T-helper 1 cell treated with Interleukin-12 subunit alpha and Interleukin-12 subunit beta and Interleukin-4 antibody, amounts not matched to agents 30 μg/mL and 1 μg/mL, for 36 hours (primary cell): ENCODE results near the gene ZNF19.

Experiments used
- H3K27ac Mint-ChIP-seq: one replicate; pipeline ENCODE4 v1.8.0; 2021; ENCODE audit warnings: mild to moderate bottlenecking, mixed read lengths
- H3K27me3 Mint-ChIP-seq: one replicate; pipeline ENCODE4 v1.8.0; 2021; ENCODE audit warnings: low read depth, mixed read lengths
- H3K36me3 Mint-ChIP-seq: one replicate; pipeline ENCODE4 v1.8.0; 2021; ENCODE audit warnings: low read depth, mixed read lengths
- H3K4me1 Mint-ChIP-seq: one replicate; pipeline ENCODE4 v1.8.0; 2021; ENCODE audit warnings: low read depth, mixed read lengths
- H3K4me3 Mint-ChIP-seq: one replicate; pipeline ENCODE4 v1.8.0; 2021; ENCODE audit warnings: mild to moderate bottlenecking, moderate library complexity, mixed read lengths
- H3K9me3 Mint-ChIP-seq: one replicate; pipeline ENCODE4 v1.8.0; 2021; ENCODE audit warnings: mixed read lengths

ZNF19 gene

GRCh38 chr16:71441348-71442050 lies 47.6 kb downstream of the ZNF19 start:
- H3K4me1 Mint-ChIP-seq: no peaks in the 10 kb centered on the region
- H3K36me3 Mint-ChIP-seq: peaks cover 3% of the 10 kb centered on the region
- H3K27ac Mint-ChIP-seq: no peak overlapping the region
- no peak overlapping the region for H3K4me3 Mint-ChIP-seq
- H3K9me3 Mint-ChIP-seq: peaks cover 22% of the 10 kb centered on the region
- no peaks in the 10 kb centered on the region for H3K27me3 Mint-ChIP-seq

- Mint-ChIP-seq H3K27ac (no peak overlapping the region), H3K4me3 (no peak overlapping the region), H3K4me1 (no peaks in the 10 kb centered on the region), H3K9me3 (peaks cover 19% of the 10 kb centered on the region), H3K36me3 (peaks cover 3% of the 10 kb centered on the region), H3K27me3 (no peaks in the 10 kb centered on the region)
Observed at GRCh38 chr16:71440669-71441347, 48.3 kb downstream of the ZNF19 start.

- Mint-ChIP-seq H3K27ac (no peak overlapping the region), H3K27me3 (no peaks in the 10 kb centered on the region), H3K36me3 (peaks cover 3% of the 10 kb centered on the region), H3K9me3 (peaks cover 9% of the 10 kb centered on the region), H3K4me1 (no peaks in the 10 kb centered on the region), H3K4me3 (no peak overlapping the region)
Observed at GRCh38 chr16:71439523-71439922, 49.6 kb downstream of the ZNF19 start.

- Mint-ChIP-seq H3K36me3 (no peaks in the 10 kb centered on the region), H3K4me3 (no peak overlapping the region), H3K27me3 (no peaks in the 10 kb centered on the region), H3K9me3 (no peaks in the 10 kb centered on the region), H3K4me1 (no peaks in the 10 kb centered on the region), H3K27ac (no peak overlapping the region)
Observed at GRCh38 chr16:71436473-71436872, 52.7 kb downstream of the ZNF19 start.

- Mint-ChIP-seq H3K36me3 (no peaks in the 10 kb centered on the region), H3K27me3 (no peaks in the 10 kb centered on the region), H3K4me3 (no peak overlapping the region), H3K9me3 (no peaks in the 10 kb centered on the region), H3K27ac (no peak overlapping the region), H3K4me1 (no peaks in the 10 kb centered on the region)
Observed at GRCh38 chr16:71432906-71433305, 56.2 kb downstream of the ZNF19 start.

- H3K36me3 Mint-ChIP-seq: no peaks in the 10 kb centered on the region
- no peak overlapping the region for H3K4me3 Mint-ChIP-seq
- H3K27me3 Mint-ChIP-seq: peaks cover 4% of the 10 kb centered on the region
- H3K27ac Mint-ChIP-seq: no peak overlapping the region
- H3K9me3 Mint-ChIP-seq: no peaks in the 10 kb centered on the region
- H3K4me1 Mint-ChIP-seq: no peaks in the 10 kb centered on the region
Observed at GRCh38 chr16:71431991-71432390, 57.1 kb downstream of the ZNF19 start.

GRCh38 chr16:71431176-71431575 lies 57.9 kb downstream of the ZNF19 start:
- Mint-ChIP-seq H3K27me3 (peaks cover 12% of the 10 kb centered on the region), H3K4me1 (peaks cover 3% of the 10 kb centered on the region), H3K27ac (no peak overlapping the region)

GRCh38 chr16:71430744-71431143 lies 58.4 kb downstream of the ZNF19 start:
- Mint-ChIP-seq H3K4me3 (no peak overlapping the region), H3K27me3 (peaks cover 16% of the 10 kb centered on the region), H3K9me3 (no peaks in the 10 kb centered on the region), H3K36me3 (no peaks in the 10 kb centered on the region), H3K4me1 (peaks cover 3% of the 10 kb centered on the region), H3K27ac (no peak overlapping the region)

More at GRCh38 chr16:71431176-71431575, 57.9 kb downstream of the ZNF19 start:
- no peaks in the 10 kb centered on the region for H3K9me3 Mint-ChIP-seq
- H3K36me3 Mint-ChIP-seq: no peaks in the 10 kb centered on the region
- no peak overlapping the region for H3K4me3 Mint-ChIP-seq

- H3K4me3 Mint-ChIP-seq: no peak overlapping the region
- peaks cover 3% of the 10 kb centered on the region for H3K4me1 Mint-ChIP-seq
- no peaks in the 10 kb centered on the region for H3K36me3 Mint-ChIP-seq
- H3K9me3 Mint-ChIP-seq: no peaks in the 10 kb centered on the region
- H3K27ac Mint-ChIP-seq: no peak overlapping the region
- peaks cover 26% of the 10 kb centered on the region for H3K27me3 Mint-ChIP-seq
Observed at GRCh38 chr16:71429581-71429980, 59.5 kb downstream of the ZNF19 start.

GRCh38 chr16:71428883-71429282 lies 60.2 kb downstream of the ZNF19 start:
- Mint-ChIP-seq H3K4me3 (no peak overlapping the region), H3K27ac (no peak overlapping the region), H3K36me3 (no peaks in the 10 kb centered on the region), H3K27me3 (peaks cover 31% of the 10 kb centered on the region), H3K4me1 (peaks cover 3% of the 10 kb centered on the region), H3K9me3 (no peaks in the 10 kb centered on the region)

GRCh38 chr16:71428385-71428784 lies 60.7 kb downstream of the ZNF19 start:
- Mint-ChIP-seq H3K27ac (no peak overlapping the region), H3K36me3 (no peaks in the 10 kb centered on the region), H3K4me1 (peaks cover 3% of the 10 kb centered on the region), H3K4me3 (no peak overlapping the region), H3K27me3 (peaks cover 32% of the 10 kb centered on the region), H3K9me3 (no peaks in the 10 kb centered on the region)

- H3K4me1 Mint-ChIP-seq: peaks cover 3% of the 10 kb centered on the region
- no peaks in the 10 kb centered on the region for H3K9me3 Mint-ChIP-seq
- H3K4me3 Mint-ChIP-seq: no peak overlapping the region
- H3K36me3 Mint-ChIP-seq: no peaks in the 10 kb centered on the region
- peaks cover 32% of the 10 kb centered on the region for H3K27me3 Mint-ChIP-seq
- no peak overlapping the region for H3K27ac Mint-ChIP-seq
Observed at GRCh38 chr16:71426880-71427615, 62.1 kb downstream of the ZNF19 start.

- Mint-ChIP-seq H3K27ac (no peak overlapping the region), H3K4me1 (peaks cover 3% of the 10 kb centered on the region), H3K36me3 (no peaks in the 10 kb centered on the region)
Observed at GRCh38 chr16:71426069-71426879, 62.9 kb downstream of the ZNF19 start.

GRCh38 chr16:71425746-71426068 lies 63.4 kb downstream of the ZNF19 start:
- H3K27me3 Mint-ChIP-seq: peaks cover 32% of the 10 kb centered on the region
- no peak overlapping the region for H3K4me3 Mint-ChIP-seq
- H3K36me3 Mint-ChIP-seq: no peaks in the 10 kb centered on the region
- no peak overlapping the region for H3K27ac Mint-ChIP-seq
- no peaks in the 10 kb centered on the region for H3K9me3 Mint-ChIP-seq
- peaks cover 3% of the 10 kb centered on the region for H3K4me1 Mint-ChIP-seq

More at GRCh38 chr16:71426069-71426879, 62.9 kb downstream of the ZNF19 start:
- Mint-ChIP-seq H3K9me3 (no peaks in the 10 kb centered on the region), H3K4me3 (no peak overlapping the region), H3K27me3 (peaks cover 32% of the 10 kb centered on the region)
